Forelimb muscle (tissue), 1 donor: ENCODE data around the gene MRPL39. TPM values are rescaled to one million over a fixed set of nuclear protein-coding genes. Genes with fewer than 3 reads are reported as not detected.
"Not testable (repeated sequence)": the region's sequence is repeated elsewhere in the genome, so short reads cannot be mapped to it uniquely, and the experiment has no call there.

Experiments used
- DNase-seq: peaks from one replicate; pipeline ENCODE4 v3.0.0-alpha.2; 2013; ENCODE audit warnings: low read depth
- polyA plus RNA-seq: library from polyadenylated mRNA; unstranded; fragments of 120-200 nt; gene quantifications from one replicate; pipeline ENCODE4 v1.2.1, GENCODE V29; 2013; ENCODE audit not compliant: insufficient read length

Gene MRPL39
- 31.5 TPM for polyA plus RNA-seq

- DNase-seq, result peak; percentile 57
Observed at GRCh38 chr21:25607151-25608043, at the start of gene MRPL39. TSS of gene MRPL39 (minus strand) at chr21:25607481. CDS start at chr21:25607475, 6 bp downstream.

- DNase-seq, result no peak
Observed at GRCh38 chr21:25656412-25656811, 49.1 kb upstream of the MRPL39 start.

GRCh38 chr21:25649146-25649545 lies 41.9 kb upstream of the MRPL39 start:
- no peak for DNase-seq

GRCh38 chr21:25647647-25648046 lies 40.4 kb upstream of the MRPL39 start:
- DNase-seq, result no peak

DNA sequence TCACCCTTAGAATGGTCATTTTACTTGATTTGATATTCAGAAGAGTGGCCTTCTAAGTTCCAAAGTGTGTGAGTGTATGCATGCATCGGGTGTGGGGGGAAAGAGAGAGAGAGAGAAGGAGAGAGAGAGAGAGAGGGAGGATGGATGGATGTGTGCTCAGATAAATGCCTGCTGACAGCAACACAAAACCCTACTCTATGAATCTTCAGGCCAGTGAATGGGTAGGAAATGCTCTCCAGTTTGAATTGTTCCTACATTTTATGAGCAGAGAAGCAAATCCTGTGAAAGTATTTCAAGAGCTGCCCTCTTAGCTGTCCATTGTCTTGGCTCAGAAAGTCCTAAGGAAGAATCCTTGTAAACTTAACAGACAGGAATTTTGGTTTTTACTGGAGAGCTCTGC lies 39.2 kb upstream of the MRPL39 start:
- no peak for DNase-seq

GRCh38 chr21:25643486-25643885 lies 36.2 kb upstream of the MRPL39 start:
- DNase-seq, result no peak

- DNase-seq, result no peak
Observed at GRCh38 chr21:25640943-25641292, 33.6 kb upstream of the MRPL39 start.

- no peak for DNase-seq
Observed at GRCh38 chr21:25640202-25640942, 33.1 kb upstream of the MRPL39 start.

GRCh38 chr21:25639551-25640201 lies 32.4 kb upstream of the MRPL39 start:
- DNase-seq, result no peak

GRCh38 chr21:25638660-25639550 lies 31.6 kb upstream of the MRPL39 start, which contains the start of gene JAM2:
TSS of gene JAM2 (plus strand) at chr21:25639258. CDS start at chr21:25639822, 564 bp downstream.
- no peak for DNase-seq

- DNase-seq, result no peak
Observed at GRCh38 chr21:25637851-25638659, 30.8 kb upstream of the MRPL39 start.

- no peak for DNase-seq
Observed at GRCh38 chr21:25636727-25637126, 29.4 kb upstream of the MRPL39 start.

GRCh38 chr21:25635310-25635709 lies 28.0 kb upstream of the MRPL39 start:
- no peak for DNase-seq

DNA sequence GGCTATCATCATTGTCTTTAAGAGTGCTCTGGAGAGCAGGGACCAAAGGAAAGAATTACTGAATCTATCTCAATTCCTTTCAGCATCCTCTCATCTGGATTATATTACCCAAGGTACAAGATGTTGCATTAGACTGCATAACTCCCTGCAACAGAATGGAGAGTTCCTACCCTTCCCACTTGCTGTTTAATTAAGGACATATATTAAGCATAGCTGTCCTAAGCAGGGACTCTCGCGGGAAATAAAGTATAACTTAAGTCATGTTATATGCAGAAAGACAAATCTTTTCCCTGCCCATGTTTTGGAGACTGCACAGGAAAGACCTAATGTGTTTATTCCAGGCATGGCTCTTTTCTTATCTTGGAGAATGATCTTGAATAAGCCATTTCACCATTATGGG lies 25.0 kb upstream of the MRPL39 start:
- no peak for DNase-seq

DNA sequence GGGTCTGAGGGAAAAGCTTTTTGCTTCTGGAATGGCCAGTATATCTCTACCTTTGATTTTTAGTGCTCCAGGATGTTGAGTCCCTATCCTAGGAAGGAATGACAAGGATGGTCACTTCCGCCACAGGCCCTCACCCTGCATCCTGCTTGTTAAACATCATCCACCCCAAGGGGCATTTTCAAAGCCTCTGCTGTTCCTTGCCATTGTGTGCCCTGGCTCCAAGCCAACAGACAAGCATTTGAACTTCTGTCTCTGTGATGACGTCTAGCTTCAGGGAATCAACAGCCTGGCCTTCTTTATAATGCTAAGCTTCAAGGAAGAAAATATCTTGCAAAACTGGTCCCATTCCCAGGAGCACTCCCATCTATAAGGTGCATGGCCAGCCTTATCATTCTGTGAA lies 19.5 kb upstream of the MRPL39 start:
- DNase-seq, result no peak

DNA sequence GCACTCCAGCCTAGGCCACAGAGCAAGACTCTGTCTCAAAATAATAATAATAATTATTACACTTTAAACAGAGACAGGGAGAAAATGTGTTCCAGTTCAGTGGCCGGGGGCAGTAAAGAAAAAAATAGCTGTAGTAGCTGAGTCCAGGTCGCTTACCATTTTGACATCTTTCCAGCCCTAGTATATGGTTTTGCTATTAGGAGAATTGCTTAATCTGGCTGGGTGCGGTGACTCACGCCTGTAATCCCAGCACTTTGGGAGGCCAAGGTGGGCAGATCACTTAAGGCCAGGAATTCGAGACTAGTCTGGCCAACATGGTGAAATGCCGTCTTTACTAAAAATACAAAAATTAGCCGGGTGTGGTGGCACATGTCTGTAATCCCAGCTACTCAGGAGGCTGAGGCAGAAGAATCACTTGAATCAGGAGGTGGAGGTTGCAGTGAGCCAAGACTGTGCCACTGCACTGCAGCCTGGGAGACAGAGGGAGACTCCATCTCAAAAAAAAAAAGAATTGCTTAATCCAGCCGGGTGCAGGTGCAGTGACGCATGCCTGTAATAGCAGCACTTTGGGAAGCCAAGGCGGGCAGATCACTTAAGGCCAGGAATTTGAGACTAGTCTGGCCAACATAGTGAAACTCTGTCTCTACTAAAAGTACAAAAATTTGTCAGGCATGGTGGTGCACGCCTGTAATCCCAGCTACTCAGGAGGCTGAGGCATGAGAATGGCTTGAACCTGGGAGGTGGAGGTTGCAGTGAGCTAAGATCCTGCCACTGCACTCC lies 18.7 kb upstream of the MRPL39 start:
- DNase-seq, result not testable (repeated sequence)

GRCh38 chr21:25625036-25625435 lies 17.8 kb upstream of the MRPL39 start:
- no peak for DNase-seq

DNA sequence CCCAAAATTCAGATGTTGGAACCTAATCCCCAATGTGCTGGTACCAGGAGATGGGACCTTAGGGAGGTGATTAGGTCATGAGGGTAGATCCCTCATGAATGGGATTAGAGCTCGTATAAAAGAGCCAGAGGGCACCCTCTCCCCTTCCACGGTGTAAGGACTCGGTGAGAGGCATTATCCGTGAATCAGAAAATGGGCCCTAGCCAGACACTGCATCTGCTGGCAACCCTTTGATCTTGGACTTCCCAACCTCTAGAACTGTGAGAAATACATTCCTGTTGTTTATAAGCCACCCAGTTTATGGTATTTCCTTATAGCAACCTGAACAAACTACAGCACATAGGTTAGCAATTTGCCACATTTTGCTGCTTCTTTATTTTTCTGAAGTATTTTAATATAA lies 17.2 kb upstream of the MRPL39 start:
- DNase-seq, result no peak

- no peak for DNase-seq
Observed at GRCh38 chr21:25619198-25619597, 11.9 kb upstream of the MRPL39 start.

- DNase-seq, result no peak
Observed at GRCh38 chr21:25615880-25616279, 8.6 kb upstream of the MRPL39 start.
